Esophagus squamous epithelium (tissue), 4 donors: ENCODE data around the gene UMAD1.

Source experiments
- POLR2A ChIP-seq, 4 donors: fragments of 450-650 bp; IDR thresholded peaks; one replicate each; pipeline ENCODE4 v1.6.1; 2017; ENCODE audit warnings: antibody characterized with exemption in 4 of 4, mild to moderate bottlenecking in 4 of 4, moderate library complexity in 3 of 4
- TF ChIP-seq, protein P1 (sequence below), 6 experiments: fragments of 450-650 bp in 4 of 6; fragments of 200-600 bp in 2 of 6; sonication (generic) in 2 of 6; IDR thresholded peaks; one replicate each; pipeline ENCODE4 v1.5.1; 2016 to 2019; ENCODE audit warnings: antibody characterized with exemption in 6 of 6, mild to moderate bottlenecking in 4 of 6, moderate library complexity in 4 of 6

- TF ChIP-seq, protein P1, sequence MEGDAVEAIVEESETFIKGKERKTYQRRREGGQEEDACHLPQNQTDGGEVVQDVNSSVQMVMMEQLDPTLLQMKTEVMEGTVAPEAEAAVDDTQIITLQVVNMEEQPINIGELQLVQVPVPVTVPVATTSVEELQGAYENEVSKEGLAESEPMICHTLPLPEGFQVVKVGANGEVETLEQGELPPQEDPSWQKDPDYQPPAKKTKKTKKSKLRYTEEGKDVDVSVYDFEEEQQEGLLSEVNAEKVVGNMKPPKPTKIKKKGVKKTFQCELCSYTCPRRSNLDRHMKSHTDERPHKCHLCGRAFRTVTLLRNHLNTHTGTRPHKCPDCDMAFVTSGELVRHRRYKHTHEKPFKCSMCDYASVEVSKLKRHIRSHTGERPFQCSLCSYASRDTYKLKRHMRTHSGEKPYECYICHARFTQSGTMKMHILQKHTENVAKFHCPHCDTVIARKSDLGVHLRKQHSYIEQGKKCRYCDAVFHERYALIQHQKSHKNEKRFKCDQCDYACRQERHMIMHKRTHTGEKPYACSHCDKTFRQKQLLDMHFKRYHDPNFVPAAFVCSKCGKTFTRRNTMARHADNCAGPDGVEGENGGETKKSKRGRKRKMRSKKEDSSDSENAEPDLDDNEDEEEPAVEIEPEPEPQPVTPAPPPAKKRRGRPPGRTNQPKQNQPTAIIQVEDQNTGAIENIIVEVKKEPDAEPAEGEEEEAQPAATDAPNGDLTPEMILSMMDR (IDR thresholded peaks at IDR 0.05): no peak
- TF ChIP-seq POLR2A (IDR thresholded peaks at IDR 0.05): no peak
Observed at GRCh38 chr7:7662527-7662926, 22.0 kb downstream of the UMAD1 start.
